Measurements from ENCODE around the gene IGLL1. TPM values are rescaled to one million over a fixed set of nuclear protein-coding genes. Genes with fewer than 3 reads are reported as not detected.

IGLL1 gene
- total RNA-seq, 1 donor from 2014 or later = not detected

- Histone ChIP-seq H3K4me1 (no peaks in the 10 kb centered on the region), H3K27me3 (ENCODE audit: low read depth) (no peaks in the 10 kb centered on the region), H3K27ac (no peak overlapping the region), H3K36me3 (no peaks in the 10 kb centered on the region), H3K4me3 (no peak overlapping the region), H3K9me3 (no peaks in the 10 kb centered on the region)
- intact Hi-C loops (cut with DNase I) = no loop called here
- no peak for TF ChIP-seq CTCF (IDR thresholded peaks at IDR 0.05)
- ATAC-seq (no peak), DNase-seq (no peak)
Observed at GRCh38 chr22:23621082-23621780, 41.1 kb upstream of the IGLL1 start.

- no peaks in the 10 kb centered on the region for H3K27me3 ChIP-seq (ENCODE audit: low read depth)
- H3K27ac ChIP-seq = no peak overlapping the region
- ATAC-seq (no peak), DNase-seq (no peak)
- no peak overlapping the region for H3K4me3 ChIP-seq
- intact Hi-C loops (cut with DNase I) = no loop called here
- H3K4me1 ChIP-seq = no peaks in the 10 kb centered on the region
- TF ChIP-seq CTCF (IDR thresholded peaks at IDR 0.05) = no peak
- H3K36me3 ChIP-seq = no peaks in the 10 kb centered on the region
- no peaks in the 10 kb centered on the region for H3K9me3 ChIP-seq
Observed at GRCh38 chr22:23613193-23613972, 33.3 kb upstream of the IGLL1 start.

- DNase-seq = no peak
- no peak for ATAC-seq
- H3K4me3 ChIP-seq = no peak overlapping the region
Observed at GRCh38 chr22:23609983-23610781, 30.1 kb upstream of the IGLL1 start.

GRCh38 chr22:23608583-23608982 lies 28.5 kb upstream of the IGLL1 start:
- Histone ChIP-seq H3K4me3 (no peak overlapping the region), H3K9me3 (no peaks in the 10 kb centered on the region), H3K27ac (no peak overlapping the region), H3K36me3 (no peaks in the 10 kb centered on the region), H3K4me1 (no peaks in the 10 kb centered on the region), H3K27me3 (ENCODE audit: low read depth) (peaks cover 5% of the 10 kb centered on the region)
- TF ChIP-seq CTCF (IDR thresholded peaks at IDR 0.05) = no peak
- DNase-seq (no peak), ATAC-seq (no peak)
- intact Hi-C loops (cut with DNase I) = no loop called here

More at GRCh38 chr22:23609983-23610781, 30.1 kb upstream of the IGLL1 start:
- H3K27ac ChIP-seq = no peak overlapping the region
- no peaks in the 10 kb centered on the region for H3K36me3 ChIP-seq
- H3K27me3 ChIP-seq (ENCODE audit: low read depth) = peaks cover 5% of the 10 kb centered on the region
- no peaks in the 10 kb centered on the region for H3K9me3 ChIP-seq
- intact Hi-C loops (cut with DNase I) = no loop called here
- H3K4me1 ChIP-seq = no peaks in the 10 kb centered on the region
- TF ChIP-seq CTCF (IDR thresholded peaks at IDR 0.05) = no peak
